HFFc6 (cell line): ENCODE measurements around the gene LRP4. TPM values are rescaled to one million over a fixed set of nuclear protein-coding genes. Genes with fewer than 3 reads are reported as not detected.

ENCODE experiments used
- DNase-seq: peaks from one replicate; pipeline ENCODE4 v3.0.0-alpha.2; 2018
- H3K27ac Mint-ChIP-seq: 2 replicates; pipeline ENCODE4 v1.8.0; 2020; ENCODE audit warnings: mild to moderate bottlenecking, mixed read lengths
- H3K27me3 Mint-ChIP-seq: 2 replicates; pipeline ENCODE4 v1.8.0; 2021; ENCODE audit warnings: mild to moderate bottlenecking, moderate library complexity, mixed read lengths; ENCODE audit not compliant: insufficient read depth
- H3K36me3 Mint-ChIP-seq: 2 replicates; pipeline ENCODE4 v1.8.0; 2021; ENCODE audit warnings: low read depth, mixed read lengths
- H3K4me1 Mint-ChIP-seq: 2 replicates; pipeline ENCODE4 v1.8.0; 2020; ENCODE audit warnings: low read depth, mixed read lengths
- H3K4me3 Mint-ChIP-seq: 2 replicates; pipeline ENCODE4 v1.8.0; 2020; ENCODE audit warnings: mild to moderate bottlenecking, moderate library complexity, mixed read lengths
- H3K9me3 Mint-ChIP-seq: 2 replicates; pipeline ENCODE4 v1.8.0; 2020; ENCODE audit warnings: mild to moderate bottlenecking, mixed read lengths
- CTCF ChIP-seq: fragments of 200-600 bp; sonication (generic); IDR thresholded peaks from 2 replicates; pipeline ENCODE4 v1.5.0; 2021; ENCODE audit warnings: antibody characterized with exemption, mild to moderate bottlenecking
- total RNA-seq, 6 experiments: library from RNA; stranded (reverse); fragmentation: NEBNext Ultra II Directional; extraction: Animal tissue kit (Norgen Biotek cat#: 25700); gene quantifications; 2 replicates in 1 of 6; 3 replicates in 5 of 6; pipeline ENCODE4 v1.2.3, GENCODE V29; 2021

Gene LRP4
- total RNA-seq, 6 experiments from 2014 or later = 1.4 to 2.1 (median 1.8) TPM

- H3K27me3 Mint-ChIP-seq = no peaks in the 10 kb centered on the region; the same call in 1 of the 2 replicates
- peaks cover 4% of the 10 kb centered on the region; the same call in 1 of the 2 replicates for H3K36me3 Mint-ChIP-seq
- H3K4me1 Mint-ChIP-seq = peaks cover 35% of the 10 kb centered on the region
- no peaks in the 10 kb centered on the region for H3K9me3 Mint-ChIP-seq
- TF ChIP-seq CTCF = no peak
- no peak overlapping the region for H3K4me3 Mint-ChIP-seq
- H3K27ac Mint-ChIP-seq = peak overlapping the region; percentile 51
- no peak for DNase-seq
Measured at GRCh38 chr11:46832511-46833214, 85.7 kb downstream of the LRP4 start.

DNA sequence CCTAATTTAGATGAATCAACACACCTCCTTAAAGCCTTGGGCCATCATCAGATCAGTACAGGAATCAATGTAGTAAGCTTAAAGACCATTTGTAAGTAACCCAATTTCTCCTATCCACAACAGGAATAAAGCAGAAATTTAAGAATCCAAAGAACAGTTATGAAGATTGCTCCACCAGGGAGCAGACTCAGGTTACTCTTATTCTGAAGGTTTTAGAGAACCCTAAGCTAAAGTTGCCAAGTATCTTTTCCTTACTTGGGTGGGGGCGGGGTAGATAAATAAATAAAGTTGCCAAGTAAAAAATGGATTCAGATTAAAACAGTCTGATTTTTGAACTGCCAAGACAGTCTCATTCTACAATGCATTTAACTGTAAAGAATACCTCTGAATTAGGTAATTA is 90.4 kb downstream of the LRP4 start:
- Mint-ChIP-seq H3K27me3 (no peaks in the 10 kb centered on the region), H3K27ac (peak overlapping the region; percentile 56), H3K4me3 (peak overlapping the region; percentile 15), H3K36me3 (peaks cover 4% of the 10 kb centered on the region; the same call in 1 of the 2 replicates), H3K9me3 (no peaks in the 10 kb centered on the region), H3K4me1 (peaks cover 62% of the 10 kb centered on the region)
- no peak for DNase-seq
- no peak for TF ChIP-seq CTCF

DNA sequence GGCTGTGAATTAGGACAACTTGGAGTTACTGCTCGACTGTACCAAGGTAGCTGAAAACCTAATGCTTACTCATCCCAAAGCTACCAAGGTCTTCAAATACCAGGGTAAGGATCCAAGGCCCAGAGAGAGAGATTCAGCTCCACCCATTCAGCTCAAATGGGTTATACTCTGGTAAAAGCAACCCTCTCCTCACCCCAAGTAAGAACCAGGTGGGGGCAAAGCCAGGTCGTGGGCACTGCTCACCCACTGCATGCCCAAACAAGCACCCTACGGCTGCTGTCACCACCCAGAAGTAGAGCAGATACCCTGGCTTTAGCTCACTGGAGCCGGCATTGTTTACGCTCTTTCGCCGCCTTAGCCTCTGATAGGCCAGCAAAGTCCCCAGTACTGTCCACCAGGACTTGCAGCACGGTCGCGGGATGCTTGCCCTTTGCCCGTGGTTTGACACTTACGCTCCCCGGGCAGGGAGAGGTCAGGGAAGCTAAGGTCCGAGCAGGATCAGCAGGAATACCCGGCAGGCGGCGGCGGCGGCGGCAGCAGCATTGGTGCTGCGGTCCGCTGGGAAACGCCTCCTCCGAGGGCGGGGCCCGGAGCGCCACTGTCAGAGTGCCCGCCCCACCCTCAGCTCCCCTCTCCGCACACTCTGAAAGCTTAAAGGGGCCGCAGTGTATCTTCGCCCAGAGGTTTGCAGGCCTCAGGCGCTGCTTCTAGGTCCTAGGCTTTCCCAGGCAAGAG is 91.9 kb downstream of the LRP4 start:
- no peak for TF ChIP-seq CTCF
- H3K4me1 Mint-ChIP-seq = peaks cover 53% of the 10 kb centered on the region
- peak; percentile 60 for DNase-seq
- H3K36me3 Mint-ChIP-seq = peaks cover 4% of the 10 kb centered on the region; the same call in 1 of the 2 replicates
- peak overlapping the region; percentile 79 for H3K27ac Mint-ChIP-seq
- H3K27me3 Mint-ChIP-seq = no peaks in the 10 kb centered on the region
- H3K4me3 Mint-ChIP-seq = peak overlapping the region; percentile 90
- no peaks in the 10 kb centered on the region for H3K9me3 Mint-ChIP-seq

DNA sequence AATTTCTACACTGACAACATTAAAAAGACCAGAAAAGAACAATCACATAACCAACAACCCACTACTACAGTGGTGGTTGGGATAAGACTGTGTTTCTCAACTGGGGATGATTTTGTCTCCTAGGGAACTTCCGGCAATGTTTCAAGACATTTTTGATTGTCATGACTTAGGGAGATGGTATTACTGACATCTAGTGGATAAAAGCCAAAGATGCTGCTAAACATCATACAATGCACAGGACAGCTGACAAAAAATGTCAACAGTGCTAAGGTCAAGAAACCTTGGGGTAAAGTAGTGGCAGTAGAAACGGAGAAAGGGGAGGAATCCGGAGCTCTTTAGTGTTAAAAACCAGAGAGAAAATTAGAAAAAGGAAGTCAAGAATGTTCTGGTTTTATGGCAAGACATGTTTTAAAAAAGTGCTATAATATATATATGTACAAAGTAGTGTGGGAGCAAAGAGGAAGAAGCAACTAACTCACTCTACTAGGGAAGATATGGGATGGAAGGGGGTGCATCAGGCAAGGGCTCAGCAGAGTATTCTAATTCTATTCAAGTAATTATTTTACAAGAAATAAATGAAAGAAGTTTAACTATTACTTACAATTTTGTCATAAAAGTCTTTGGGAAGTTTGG is 109.4 kb downstream of the LRP4 start:
- peak overlapping the region; percentile 45 for H3K27ac Mint-ChIP-seq
- H3K4me3 Mint-ChIP-seq = no peak overlapping the region
- DNase-seq = peak; percentile 9
- TF ChIP-seq CTCF = peak; percentile 62
- H3K27me3 Mint-ChIP-seq = no peaks in the 10 kb centered on the region
- H3K4me1 Mint-ChIP-seq = peaks cover 8% of the 10 kb centered on the region
- no peaks in the 10 kb centered on the region for H3K9me3 Mint-ChIP-seq
- H3K36me3 Mint-ChIP-seq = peaks cover 28% of the 10 kb centered on the region

Other genes starting within 250 kb of the LRP4 start
- gene ARHGAP1, start 217.9 kb downstream of the LRP4 start, total RNA-seq = 100 to 1,000 TPM; 107 to 134 (median 110) TPM
- 10 to 100 TPM in 1 of 6 experiments, 1 to 10 TPM in 5; 7.6 to 12.3 (median 9.0) TPM for gene ZNF408, start 217.5 kb downstream of the LRP4 start, total RNA-seq
- gene F2, start 199.3 kb downstream of the LRP4 start, total RNA-seq = not detected
- 100 to 1,000 TPM in 5 of 6 experiments, 10 to 100 TPM in 1; 87.8 to 125 (median 116) TPM for gene CKAP5, start 72.3 kb downstream of the LRP4 start, total RNA-seq
- 10 to 100 TPM; 19.4 to 29.2 (median 27.1) TPM for gene CSTPP1, start 18.2 kb upstream of the LRP4 start, total RNA-seq